Lung (tissue), 12 donors: ENCODE data around the gene EPHB1. TPM values are rescaled to one million over a fixed set of nuclear protein-coding genes. Genes with fewer than 3 reads are reported as not detected.

ENCODE experiments used
- ATAC-seq: fragments of 200-7000 bp; cut with Tn5 transposase; one replicate; pipeline ENCODE4 v1.9.1; 2020; ENCODE audit warnings: moderate number of reproducible peaks; ENCODE audit not compliant: insufficient read depth, low FRiP score
- DNase-seq, 3 donors: peaks; one replicate each; pipeline ENCODE4 v3.0.0-alpha.2; 2013 to 2017
- H3K27ac ChIP-seq, 2 donors: one replicate each; pipeline ENCODE4 v1.5.1; 2013; ENCODE audit warnings: mild to moderate bottlenecking in 2 of 2, moderate library complexity in 2 of 2, control low read depth in 1 of 2, inconsistent platforms in 1 of 2, low read depth in 1 of 2, low read length in 1 of 2
- H3K27me3 ChIP-seq, 3 donors: one replicate each; pipeline ENCODE4 v1.5.1; 2013; ENCODE audit warnings: low read length in 2 of 3; ENCODE audit not compliant: control insufficient read depth in 3 of 3, insufficient read depth in 3 of 3
- H3K36me3 ChIP-seq, 4 donors: one replicate each; pipeline ENCODE4 v1.5.1; 2013; ENCODE audit warnings: low read length in 4 of 4, mild to moderate bottlenecking in 1 of 4, moderate library complexity in 1 of 4; ENCODE audit not compliant: control insufficient read depth in 4 of 4, insufficient read depth in 4 of 4
- H3K4me1 ChIP-seq, 5 donors: one replicate each; pipeline ENCODE4 v1.5.1; 2013; ENCODE audit warnings: low read length in 5 of 5, mild to moderate bottlenecking in 2 of 5, moderate library complexity in 1 of 5; ENCODE audit not compliant: control insufficient read depth in 5 of 5, insufficient read depth in 5 of 5
- H3K4me3 ChIP-seq: one replicate; pipeline ENCODE4 v1.5.1; 2013; ENCODE audit warnings: mild to moderate bottlenecking, control low read depth, moderate library complexity
- H3K9ac ChIP-seq, 2 donors: one replicate each; pipeline ENCODE4 v1.5.1; 2013; ENCODE audit warnings: low read length in 2 of 2, control low read depth in 1 of 2; ENCODE audit not compliant: insufficient read depth in 1 of 2
- H3K9me3 ChIP-seq, 4 donors: one replicate each; pipeline ENCODE4 v1.5.1; 2013; ENCODE audit warnings: low read length in 3 of 4, mild to moderate bottlenecking in 1 of 4, moderate library complexity in 1 of 4; ENCODE audit not compliant: control insufficient read depth in 4 of 4, insufficient read depth in 3 of 4
- CTCF ChIP-seq: IDR thresholded peaks from 2 replicates; pipeline ENCODE4 v1.5.1; 2012; ENCODE audit warnings: mild to moderate bottlenecking; ENCODE audit errors: control extremely low read depth, extremely low read depth
- WGBS, 2 donors: extraction: QIAGEN DNeasy Blood & Tissue Kit; methylation state at CpG; one replicate each; pipeline ENCODE4 v1.1.7; 2013; 5-methylcytosine and 5-hydroxymethylcytosine counted together
- polyA plus RNA-seq, 2 donors: library from polyadenylated mRNA; stranded (reverse); fragments of 200-250 nt; gene quantifications; one replicate each; pipeline ENCODE4 v1.2.1, GENCODE V29; 2013
- total RNA-seq, 2 donors: library from RNA; depleted of rRNA in 1 of 2; stranded (reverse); fragments of >200 nt in 1 of 2; gene quantifications; one replicate each; pipeline ENCODE4 v1.2.1, GENCODE V29; 2014 to 2021
- donor health status: control.
- donor health status: control.
- donor health status: Bipolar disorder and iron deficiency.
- donor health status: healthy.
- donor health status: DM: yes; HTN: yes; CAD: no.

The EPHB1 gene
- total and polyA plus RNA-seq, 4 donors: 0.30 to 6.3 (median 2.1) TPM

DNA sequence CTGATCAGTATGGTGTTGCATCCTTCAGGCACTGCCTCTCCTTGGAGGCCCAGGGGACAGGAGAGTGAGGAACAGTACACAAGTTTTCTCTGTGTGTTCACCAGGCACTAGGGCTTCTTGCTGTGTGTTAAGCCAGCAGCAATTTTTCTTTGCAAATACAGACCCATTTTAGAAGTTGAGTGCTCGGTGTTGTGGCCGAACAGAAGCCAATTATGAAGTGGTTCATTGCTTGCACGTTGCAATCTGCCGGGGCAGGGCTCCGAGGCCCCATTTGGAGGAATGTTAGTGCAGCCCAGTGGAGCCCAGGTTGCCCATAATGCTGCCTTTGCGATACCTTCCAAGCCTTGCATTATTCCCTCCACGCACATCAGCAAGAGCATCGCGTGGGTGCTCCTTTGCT lies 51.0 kb downstream of the EPHB1 start:
- H3K4me3 ChIP-seq: no peak overlapping the region
- H3K36me3 ChIP-seq: no peaks in the 10 kb centered on the region
- DNase-seq (no peak), ATAC-seq (no peak)
- no peak overlapping the region for H3K9ac ChIP-seq
- no peaks in the 10 kb centered on the region for H3K27me3 ChIP-seq
- no peak for TF ChIP-seq CTCF
- H3K27ac ChIP-seq: no peak overlapping the region
- H3K4me1 ChIP-seq: peaks cover 0 to 5% (median 0%) of the 10 kb centered on the region in 5 donors
- WGBS, 2 donors: 86 to 94% methylated on average over 9 of the region's 9 CpGs
- H3K9me3 ChIP-seq: peaks cover 0 to 4% (median 0%) of the 10 kb centered on the region in 4 donors

DNA sequence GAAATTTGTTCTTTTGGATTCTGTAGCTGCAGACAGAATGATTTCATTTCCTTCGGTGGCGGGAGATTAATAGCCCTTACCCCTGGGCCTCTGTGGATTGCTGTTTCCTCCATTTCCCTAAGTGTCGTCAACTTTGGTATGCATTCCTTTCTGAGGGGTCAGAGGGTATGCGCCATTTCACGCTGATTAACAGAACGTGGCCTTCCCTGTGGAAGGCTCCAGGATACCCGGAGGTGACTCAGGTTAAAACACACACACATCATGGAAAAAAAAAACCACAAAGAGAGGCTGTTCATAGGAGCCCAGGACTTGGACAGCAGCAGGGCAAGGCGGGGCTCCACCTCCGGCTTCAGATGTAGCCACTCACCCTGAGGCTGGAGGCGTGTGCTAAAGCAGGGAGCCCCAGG lies 51.9 kb downstream of the EPHB1 start:
- Histone ChIP-seq H3K4me1 (peaks cover 0 to 5% (median 0%) of the 10 kb centered on the region in 5 donors), H3K27me3 (no peaks in the 10 kb centered on the region), H3K36me3 (no peaks in the 10 kb centered on the region), H3K9ac (no peak overlapping the region), H3K9me3 (peaks cover 0 to 4% (median 0%) of the 10 kb centered on the region in 4 donors), H3K4me3 (no peak overlapping the region), H3K27ac (no peak overlapping the region)
- peak; percentile 19 for ATAC-seq
- TF ChIP-seq CTCF: no peak
- peak; percentile 22 to 56 (median 35) for DNase-seq
- 33 to 52% methylated on average over 10 of the region's 10 CpGs for WGBS, 2 donors

DNA sequence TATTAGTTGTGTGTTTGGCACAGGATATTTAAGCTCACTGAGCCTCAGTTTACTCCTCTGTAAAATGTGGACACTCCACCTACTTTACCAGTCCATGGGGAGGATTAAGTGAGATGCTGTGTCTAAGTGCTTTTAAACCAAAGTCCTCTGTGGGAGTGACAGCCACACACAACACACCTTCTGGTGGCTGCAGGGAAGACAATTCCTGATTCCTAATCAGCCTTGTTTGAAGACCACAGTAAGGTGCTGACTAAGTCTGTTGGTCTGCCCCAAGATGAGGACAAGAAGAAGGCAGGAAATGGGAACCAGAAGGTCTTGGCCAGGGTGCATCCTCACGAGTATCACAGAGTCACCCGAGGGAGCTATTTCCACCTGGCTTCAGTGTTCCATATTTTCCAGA lies 52.3 kb downstream of the EPHB1 start:
- 60 to 79% methylated on average over 2 of the region's 2 CpGs for WGBS, 2 donors
- no peak overlapping the region for H3K27ac ChIP-seq
- DNase-seq: no peak
- no peaks in the 10 kb centered on the region for H3K36me3 ChIP-seq
- peaks cover 0 to 5% (median 0%) of the 10 kb centered on the region in 5 donors for H3K4me1 ChIP-seq
- no peak overlapping the region for H3K9ac ChIP-seq
- no peak for ATAC-seq
- no peak for TF ChIP-seq CTCF
- H3K4me3 ChIP-seq: no peak overlapping the region
- no peaks in the 10 kb centered on the region for H3K27me3 ChIP-seq
- H3K9me3 ChIP-seq: peaks cover 0 to 4% (median 0%) of the 10 kb centered on the region in 4 donors

GRCh38 chr3:134849561-134849960 lies 54.5 kb downstream of the EPHB1 start:
- no peak overlapping the region for H3K9ac ChIP-seq
- WGBS, 2 donors: 93 to 96% methylated on average over 6 of the region's 6 CpGs
- H3K27me3 ChIP-seq: no peaks in the 10 kb centered on the region
- ATAC-seq (no peak), DNase-seq (no peak)
- H3K9me3 ChIP-seq: no peaks in the 10 kb centered on the region
- H3K4me1 ChIP-seq: peaks cover 0 to 5% (median 0%) of the 10 kb centered on the region in 5 donors
- H3K4me3 ChIP-seq: no peak overlapping the region
- H3K36me3 ChIP-seq: no peaks in the 10 kb centered on the region
- TF ChIP-seq CTCF: no peak
- no peak overlapping the region for H3K27ac ChIP-seq
